CD1c-positive myeloid dendritic cell (primary cell): ENCODE data around the gene CREB3L2.
A peak's percentile ranks its signal among the peaks of the same experiment; 100 is the strongest.
"Not testable (repeated sequence)": the region's sequence is repeated elsewhere in the genome, so short reads cannot be mapped to it uniquely, and the experiment has no call there.

Source experiments
- DNase-seq: peaks from one replicate; pipeline ENCODE4 v3.0.0-alpha.2; 2016; ENCODE audit errors: extremely low spot score

CREB3L2 gene, protein sequence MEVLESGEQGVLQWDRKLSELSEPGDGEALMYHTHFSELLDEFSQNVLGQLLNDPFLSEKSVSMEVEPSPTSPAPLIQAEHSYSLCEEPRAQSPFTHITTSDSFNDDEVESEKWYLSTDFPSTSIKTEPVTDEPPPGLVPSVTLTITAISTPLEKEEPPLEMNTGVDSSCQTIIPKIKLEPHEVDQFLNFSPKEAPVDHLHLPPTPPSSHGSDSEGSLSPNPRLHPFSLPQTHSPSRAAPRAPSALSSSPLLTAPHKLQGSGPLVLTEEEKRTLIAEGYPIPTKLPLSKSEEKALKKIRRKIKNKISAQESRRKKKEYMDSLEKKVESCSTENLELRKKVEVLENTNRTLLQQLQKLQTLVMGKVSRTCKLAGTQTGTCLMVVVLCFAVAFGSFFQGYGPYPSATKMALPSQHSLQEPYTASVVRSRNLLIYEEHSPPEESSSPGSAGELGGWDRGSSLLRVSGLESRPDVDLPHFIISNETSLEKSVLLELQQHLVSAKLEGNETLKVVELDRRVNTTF

DNA sequence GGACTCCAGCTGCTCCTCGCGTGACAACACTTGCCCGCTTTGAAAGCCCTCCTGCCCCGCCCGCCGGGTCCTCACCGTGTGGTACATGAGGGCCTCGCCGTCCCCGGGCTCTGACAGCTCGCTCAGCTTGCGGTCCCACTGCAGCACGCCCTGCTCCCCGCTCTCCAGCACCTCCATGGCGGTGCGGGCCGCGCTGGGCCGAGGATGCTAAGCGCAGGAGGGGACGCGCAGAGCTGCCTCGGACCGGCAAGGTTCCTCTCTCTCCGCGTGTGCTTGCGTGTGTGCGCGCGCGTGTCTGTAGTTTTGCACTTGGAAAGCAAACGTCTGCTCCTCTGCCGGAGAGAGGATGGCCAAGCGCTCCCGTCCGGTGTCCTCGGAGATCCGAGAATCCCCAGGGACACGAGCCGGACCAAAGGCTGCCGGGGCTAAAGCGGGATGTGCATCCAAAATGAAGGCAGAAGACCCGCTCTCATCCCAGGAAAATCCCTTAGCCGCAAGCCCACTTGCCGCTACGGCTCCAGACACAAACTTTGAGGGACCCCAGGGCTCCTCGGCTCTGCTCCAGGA lies at the start of gene CREB3L2:
TSS of gene CREB3L2 (minus strand) at position 558 of the 567 bp plus-strand sequence. CDS start at position 177, 381 bp downstream.
- peak; percentile 67 for DNase-seq

DNA sequence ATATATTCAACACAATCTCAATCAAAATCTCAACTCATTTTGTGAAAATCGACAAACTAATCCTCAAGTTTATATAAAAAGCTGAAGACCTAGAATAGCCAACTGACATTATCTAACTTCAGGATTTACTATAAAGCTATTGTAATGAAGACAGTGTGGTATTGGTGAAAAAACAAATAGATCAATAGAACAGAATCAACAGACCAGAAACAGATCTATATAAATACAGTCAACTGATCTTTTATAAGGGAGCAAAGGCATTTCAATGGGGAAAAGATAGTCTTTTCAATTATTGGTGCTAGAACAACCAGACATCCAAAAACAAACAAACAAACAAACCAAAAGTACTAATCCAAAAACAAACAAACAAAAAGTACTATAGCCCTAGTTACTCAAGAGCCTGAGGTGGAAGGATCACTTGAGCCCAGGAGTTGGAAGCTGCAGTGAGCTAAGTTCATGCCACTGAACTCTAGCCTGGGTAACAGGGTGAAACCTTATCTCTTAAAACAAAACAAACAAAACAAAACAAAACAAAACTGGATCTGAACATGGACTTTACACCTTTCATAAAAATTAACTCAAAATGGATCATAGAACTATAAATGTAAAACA lies 47.7 kb upstream of the CREB3L2 start:
- DNase-seq = no peak

DNA sequence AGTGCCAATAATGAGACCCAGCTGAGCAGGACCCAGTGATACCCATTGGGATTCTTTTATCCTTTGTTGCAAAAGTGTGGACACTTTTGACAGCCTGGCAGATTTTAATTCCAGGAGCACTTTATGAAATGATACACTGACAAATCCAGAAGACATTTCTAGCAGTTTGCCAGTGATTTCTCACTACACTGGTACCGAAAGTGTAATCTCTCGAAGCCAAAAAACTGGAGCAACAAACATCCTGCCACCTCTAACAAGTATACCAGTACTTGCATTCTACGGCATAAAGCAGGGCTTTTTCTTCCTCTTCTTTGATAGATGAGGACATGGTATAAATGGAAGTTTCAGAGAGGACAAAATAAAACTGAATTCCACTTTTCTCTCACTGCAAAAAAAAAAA lies 46.0 kb upstream of the CREB3L2 start:
- DNase-seq = no peak

DNA sequence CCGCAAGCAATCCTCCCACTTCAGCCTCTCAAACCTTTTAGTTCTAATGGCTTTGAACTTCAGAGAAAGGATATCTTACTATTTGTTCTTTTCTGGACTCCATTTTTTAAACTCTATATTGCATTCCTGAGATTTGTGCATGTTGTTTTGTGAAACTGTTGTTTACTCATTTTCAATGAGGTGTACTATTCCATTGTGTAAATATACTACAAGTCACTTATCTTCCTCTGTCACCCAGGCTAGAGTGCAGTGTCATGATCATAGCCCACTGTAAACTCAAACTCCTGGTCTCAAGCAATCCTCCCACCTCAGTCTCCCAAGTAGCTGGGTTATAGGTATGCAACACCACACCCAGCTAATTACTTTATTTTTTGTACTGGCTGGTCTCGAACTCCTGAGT lies 43.0 kb upstream of the CREB3L2 start:
- no peak for DNase-seq

DNA sequence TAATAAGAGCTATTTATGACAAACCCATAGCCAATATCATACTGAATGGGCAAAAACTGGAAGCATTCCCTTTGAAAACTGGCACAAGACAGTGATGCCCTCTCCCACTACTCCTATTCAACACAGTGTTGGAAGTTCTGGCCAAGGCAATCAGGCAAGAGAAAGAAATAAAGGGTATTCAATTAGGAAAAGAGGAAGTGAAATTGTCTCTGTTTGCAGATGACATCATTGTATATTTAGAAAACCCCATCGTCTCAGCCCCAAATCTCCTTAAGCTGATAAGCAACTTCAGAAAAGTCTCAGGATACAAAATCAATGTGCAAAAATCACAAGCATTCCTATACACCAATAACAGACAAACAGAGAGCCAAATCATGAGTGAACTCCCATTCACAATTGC lies 38.2 kb upstream of the CREB3L2 start:
- DNase-seq = not testable (repeated sequence)

DNA sequence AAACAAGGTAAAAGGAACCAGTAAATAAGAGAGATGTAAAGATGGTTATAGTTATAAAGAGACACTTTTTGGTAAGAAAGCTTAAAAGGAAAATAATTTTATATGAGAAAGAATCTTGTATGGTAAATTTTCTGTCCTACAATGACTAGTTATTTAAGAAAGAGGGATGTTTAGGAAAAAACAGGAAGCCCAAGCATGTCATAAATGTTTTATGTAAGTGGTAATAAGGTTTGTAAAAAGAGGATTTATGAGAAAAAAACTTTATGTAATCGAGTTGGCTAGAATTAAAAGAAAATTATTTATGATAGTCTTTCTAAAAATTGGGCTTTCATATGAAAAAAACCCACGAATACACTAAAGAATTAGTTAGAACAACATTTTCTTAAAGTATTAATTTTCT lies 34.2 kb upstream of the CREB3L2 start:
- DNase-seq = no peak

DNA sequence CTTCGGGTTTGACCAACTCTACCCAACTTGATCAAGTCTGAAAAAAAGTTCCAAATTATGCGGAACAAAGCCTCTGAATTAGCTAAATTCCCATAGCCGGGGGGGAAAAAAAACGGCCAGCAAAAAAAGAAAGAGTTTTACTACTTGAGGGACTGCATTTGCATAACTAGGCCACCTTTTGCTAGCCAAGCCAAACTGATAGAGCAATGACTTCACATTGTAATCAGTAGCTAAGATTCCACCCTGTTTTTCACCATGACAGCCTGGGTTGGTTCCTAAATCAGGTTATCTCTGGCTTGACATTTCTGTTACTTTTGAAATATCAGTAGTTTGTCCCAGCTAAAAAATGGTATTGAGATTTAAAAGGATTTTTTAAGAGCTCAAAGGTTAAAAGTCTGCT lies 31.4 kb upstream of the CREB3L2 start:
- DNase-seq = no peak

DNA sequence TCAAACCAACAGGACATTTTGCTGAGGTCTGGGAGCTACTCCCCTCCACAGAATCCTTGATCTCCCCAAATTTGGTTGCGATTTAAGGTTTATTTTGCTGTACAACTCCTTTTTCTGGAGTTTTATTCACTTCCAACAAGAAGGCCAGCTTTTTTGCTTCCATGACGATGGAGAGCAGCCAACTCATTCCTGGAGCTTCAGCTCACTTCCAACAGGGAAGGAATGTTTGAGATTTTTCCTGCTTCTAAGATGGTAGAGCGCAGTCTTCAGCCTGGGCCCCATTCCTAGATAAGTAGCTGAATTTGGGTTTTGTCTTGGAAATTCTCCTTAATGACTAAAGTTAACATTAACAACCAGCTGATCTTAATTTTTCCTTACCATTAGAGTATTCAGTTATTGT lies 30.9 kb upstream of the CREB3L2 start:
- no peak for DNase-seq

DNA sequence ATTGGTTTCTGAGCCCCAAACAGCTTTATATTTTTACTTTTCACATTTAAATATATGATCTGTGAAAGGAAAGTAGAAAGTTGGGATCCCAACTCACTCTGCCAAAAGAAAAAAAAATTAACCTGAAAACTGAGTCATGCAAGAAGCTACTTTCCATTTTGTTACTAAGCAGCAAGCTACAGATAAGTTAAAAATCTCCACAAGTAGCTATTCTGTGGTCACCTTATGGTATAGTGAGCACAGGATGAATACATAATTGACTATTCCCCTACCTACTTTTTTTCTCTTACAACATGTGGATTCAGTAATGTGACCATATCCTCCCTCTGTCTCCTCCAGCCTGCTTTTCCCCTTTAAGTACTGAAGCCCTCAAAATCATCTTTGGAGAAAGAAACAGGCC lies 30.3 kb upstream of the CREB3L2 start:
- DNase-seq = no peak

DNA sequence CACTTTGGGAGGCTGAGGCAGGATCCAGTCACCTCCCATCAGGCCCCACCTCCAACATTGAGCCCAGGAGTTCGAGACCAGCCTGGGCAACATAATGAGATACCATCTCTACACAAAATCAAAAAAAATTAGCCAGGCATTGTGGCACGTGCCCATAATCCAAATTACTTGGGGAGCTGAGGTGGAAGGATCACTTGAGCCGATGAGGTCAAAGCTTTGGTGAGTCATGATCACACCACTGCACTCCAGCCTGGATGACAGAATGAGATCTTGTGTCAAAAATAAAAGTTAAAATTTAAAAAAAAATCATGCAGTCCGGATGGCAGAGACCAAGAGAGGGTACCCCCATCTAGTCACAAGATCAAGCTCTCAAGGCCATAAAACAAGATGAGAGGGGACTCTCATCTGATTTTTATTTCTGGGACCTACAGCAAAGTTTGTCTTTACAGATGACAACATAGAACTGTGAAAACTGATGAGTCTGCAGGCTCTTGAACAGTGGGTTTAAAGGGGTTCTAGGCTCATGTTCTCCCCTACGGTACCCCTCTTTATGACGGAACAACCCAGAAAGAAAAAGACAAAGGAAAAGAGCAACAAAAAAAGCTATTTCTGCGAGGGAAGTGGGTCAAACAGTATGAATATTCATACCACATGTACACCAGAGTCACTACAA lies 28.9 kb upstream of the CREB3L2 start:
- peak; percentile 23 for DNase-seq

DNA sequence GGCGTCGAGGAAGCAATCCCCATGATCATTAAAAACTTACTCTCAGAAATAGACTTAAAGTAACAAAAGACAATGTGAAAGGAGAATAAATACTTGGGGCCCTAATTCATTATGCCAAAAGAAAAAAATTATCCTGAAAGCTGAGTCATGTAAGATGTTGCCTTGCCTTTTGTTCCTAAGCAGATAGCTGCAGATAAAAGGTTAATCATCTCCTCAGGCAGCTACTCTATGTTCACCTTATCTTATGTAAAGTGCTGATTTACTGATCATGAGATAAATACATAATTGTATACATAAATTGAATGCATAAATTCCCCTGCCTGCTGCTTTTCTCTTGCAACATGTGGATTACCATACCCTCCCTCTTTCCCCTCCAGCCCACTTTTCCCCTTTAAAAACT lies 28.1 kb upstream of the CREB3L2 start:
- no peak for DNase-seq

DNA sequence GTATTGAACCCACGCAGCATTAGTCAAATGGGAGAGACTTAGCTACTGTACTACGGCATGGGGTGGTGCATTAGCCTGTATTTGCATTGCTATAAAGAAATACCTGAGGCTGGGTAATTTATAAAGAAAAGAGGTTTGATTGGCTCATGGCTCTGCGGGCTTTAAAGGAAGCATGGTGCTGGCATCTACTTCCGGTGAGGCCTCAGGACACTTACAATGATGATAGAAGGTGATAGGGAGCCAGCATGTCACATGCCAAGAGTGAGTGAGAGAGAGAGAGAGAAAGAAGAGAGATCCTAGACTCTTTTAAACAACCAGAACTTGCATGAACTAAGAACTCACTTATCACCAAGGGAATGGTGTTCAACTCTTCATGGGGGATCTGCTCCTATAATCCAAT lies 27.2 kb upstream of the CREB3L2 start:
- no peak for DNase-seq

DNA sequence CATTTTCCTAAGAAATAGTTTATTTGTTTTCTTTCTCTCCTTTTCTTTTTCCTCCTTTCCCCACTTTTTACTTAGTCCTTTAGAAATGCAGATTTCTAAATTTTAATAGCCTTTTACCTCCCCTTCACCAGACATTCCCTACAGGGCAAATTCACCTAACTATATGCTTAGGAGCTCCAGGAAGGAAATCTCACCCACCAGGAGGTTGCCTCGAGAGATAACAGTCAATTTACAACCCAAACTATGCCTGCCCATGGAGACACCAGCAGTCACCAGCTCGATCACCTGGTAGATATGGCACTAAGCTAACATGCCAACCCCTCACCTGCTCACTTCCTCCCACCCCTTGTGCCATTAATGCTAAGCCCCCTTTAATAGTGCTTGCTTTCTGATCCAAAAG lies 25.2 kb upstream of the CREB3L2 start:
- DNase-seq = no peak

DNA sequence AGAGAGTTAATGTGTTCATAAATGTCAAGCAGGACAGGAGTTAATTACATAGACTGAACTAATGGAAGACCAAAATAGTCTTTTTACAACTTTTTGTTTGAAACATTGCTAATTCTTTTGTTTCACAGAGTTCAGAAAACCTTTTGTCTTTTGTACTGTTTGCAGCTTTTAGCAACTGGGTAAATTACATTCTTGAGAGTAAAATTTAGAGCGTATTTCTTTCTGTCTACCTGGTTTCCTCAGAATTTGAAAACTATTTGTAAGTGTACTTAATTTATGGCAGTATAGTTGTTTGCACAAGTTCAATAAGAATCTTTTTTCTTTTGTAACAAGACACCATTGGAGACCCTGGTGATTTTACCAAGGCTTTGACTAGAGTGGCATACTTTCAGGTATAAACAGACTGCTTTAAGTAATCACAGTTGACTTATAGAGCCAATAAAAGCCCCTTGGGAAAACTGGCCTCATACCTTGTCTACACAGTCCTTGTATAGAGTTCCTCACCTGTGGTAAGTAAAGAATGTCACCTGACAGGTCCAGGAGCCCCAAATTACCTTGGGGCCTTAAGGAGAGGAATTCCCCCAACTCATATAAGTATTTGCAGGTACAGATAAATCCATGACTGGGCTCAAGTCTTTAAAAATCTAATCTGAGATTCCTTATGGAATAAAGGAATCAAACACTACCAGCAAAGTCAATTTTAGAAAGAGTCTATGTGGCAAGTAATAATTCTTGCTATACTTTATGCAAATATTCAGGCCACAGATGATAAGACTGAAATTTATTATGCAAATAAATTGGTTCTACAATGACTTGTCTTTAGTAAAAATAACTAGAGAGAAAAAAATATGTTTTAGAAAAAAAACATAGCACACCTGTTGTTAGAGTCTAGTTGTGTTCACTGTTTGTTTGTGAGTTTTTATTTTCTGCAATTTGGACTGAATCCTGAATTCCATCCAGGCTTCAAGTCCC lies 23.6 kb upstream of the CREB3L2 start:
- DNase-seq = no peak

DNA sequence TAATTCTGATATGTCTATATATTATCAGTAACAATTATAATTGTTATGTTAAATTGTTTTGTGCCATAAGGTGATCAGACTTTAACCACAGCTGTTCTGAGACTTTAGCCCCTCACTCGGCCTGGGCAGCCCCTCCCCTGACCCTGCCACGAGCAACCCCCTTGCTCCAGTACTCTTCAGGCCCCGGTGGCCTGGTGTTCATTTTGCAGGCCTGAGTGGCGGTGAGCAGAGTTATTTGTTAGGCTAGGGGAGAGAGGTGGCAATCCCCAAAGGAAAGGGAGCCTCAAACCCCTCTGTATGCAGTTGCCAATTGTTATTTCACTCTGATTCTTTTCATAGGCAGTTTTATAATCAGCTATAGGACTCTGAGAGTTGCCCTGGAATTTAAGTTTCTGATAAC lies 22.9 kb upstream of the CREB3L2 start:
- DNase-seq = no peak

DNA sequence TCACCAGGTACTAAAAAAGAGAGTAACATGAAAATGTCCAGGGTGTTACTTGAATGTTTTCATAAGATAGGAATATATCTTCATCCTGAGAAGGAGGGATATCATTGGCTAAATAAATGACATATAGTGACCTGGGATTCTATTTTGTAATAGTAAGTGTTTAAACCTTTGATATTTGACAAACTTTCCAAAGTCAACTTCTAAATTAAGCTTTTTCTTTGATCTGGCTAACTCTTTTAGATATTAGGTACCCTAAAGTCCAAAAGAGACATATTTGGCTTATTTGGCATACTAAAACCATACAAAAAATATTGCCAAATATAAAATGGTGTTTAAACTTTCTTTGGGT lies 22.4 kb upstream of the CREB3L2 start:
- DNase-seq = no peak

DNA sequence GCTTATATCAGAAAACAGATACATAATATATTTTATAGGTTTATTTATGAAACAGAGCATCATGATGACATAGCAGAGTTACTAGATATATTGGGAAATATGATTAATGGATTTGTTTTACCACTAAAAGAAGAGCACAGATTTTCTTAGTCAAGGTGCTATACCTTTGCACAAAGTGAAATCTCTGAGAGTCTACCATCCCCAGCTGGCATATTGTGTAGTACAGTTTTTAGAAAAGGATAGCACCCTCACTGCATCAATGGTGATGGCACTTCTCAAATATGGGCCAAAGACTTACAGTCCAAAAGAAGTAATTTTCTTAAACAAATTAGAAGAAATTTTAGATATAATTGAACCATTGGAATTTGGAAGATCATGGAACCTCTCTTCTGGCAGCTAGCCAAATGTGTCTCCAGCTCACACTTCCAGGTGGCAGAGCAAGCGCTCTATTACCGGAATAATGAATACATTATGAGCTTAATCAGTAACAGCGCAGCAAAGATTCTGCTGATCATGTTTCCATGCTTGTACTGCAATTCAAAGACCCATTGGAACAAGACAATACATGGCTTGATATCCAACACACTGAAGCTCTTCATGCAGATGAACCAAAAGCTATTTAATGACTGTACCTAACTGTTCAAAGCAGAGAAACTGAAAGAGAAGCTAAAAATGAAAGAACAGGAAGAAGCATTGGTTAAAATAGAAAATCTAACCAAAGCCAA lies 21.9 kb upstream of the CREB3L2 start:
- no peak for DNase-seq

DNA sequence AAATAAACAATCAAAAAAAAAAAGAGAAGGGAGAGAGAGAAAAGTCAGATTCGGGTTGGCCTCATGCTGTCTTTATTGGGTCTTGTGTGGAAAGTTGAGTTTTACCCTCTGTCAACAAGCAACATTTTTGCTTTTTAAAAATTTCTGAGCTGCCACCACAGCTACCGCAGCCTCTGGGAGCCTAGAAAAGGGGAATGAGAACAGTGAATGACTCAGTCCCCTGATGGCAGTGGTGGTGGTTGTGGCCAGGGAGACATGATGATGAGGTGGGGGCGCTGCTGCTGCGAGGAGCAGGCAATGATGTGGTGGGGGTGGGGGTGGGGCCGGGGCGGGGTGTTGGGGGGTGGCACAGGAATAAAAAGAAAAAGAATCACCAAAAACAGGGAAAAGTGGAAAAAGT lies 20.0 kb upstream of the CREB3L2 start:
- no peak for DNase-seq

DNA sequence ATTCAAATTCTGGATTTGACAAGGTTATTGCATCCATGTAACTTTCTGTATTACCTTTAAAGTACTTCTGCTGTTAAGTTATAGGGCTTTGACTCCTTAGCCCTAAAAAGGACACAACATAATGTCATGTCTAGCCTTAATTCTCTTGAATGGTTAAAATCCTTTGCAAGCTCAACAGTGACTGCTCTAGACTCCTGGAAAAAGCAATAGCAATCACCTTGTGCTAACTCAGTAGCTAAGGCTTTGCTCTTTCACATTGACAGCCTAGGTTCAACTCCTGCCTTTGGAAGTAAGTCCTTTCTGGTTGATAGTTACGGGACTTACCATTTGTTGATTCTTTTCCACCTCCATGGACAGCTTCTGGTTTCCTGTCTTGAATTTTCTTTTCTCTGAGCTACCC lies 16.1 kb upstream of the CREB3L2 start:
- DNase-seq = no peak

DNA sequence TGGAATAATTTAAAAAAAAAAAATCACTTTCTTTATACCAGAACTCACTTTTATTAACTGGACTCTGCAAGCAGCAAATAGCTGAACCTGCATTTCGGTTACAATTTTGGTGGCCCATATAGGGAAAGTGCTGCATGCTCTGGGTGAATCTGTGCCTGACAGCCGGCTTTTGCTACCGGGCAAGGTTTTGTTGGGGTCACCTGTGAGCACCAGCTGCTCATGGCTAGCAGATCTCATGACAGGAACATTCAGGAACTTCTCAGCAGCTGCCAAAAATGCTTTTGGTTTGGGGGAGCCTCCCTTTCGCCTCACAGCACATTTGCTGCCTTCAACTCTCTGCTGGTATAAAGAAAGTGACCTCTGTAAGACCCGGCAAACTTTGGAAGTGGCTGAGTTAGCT lies 13.2 kb upstream of the CREB3L2 start:
- no peak for DNase-seq

DNA sequence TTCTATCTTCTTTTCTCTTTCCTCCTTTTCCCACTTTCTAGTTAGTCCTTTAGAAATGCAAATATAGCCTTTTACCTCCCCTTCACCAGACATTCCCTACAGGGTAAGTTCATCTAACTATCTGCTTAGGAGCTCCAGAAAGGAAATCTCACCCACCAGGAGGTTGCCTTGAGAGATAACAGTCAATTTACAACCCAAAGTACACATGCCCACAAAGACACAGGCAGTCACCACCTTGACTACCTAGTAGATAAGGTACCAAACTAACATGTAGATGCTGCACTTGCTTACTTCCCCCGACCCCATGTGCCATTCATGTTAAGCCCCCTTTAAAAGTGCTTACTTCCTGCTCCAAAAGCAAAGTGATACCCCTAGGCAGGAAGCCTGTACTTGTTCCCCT lies 12.8 kb upstream of the CREB3L2 start:
- no peak for DNase-seq
